Measurements from ENCODE around the gene KLF13. TPM values are rescaled to one million over a fixed set of nuclear protein-coding genes. Genes with fewer than 3 reads are reported as not detected.

The KLF13 gene
- total and polyA plus RNA-seq, 2 experiments from 2014 or later: 23.5 to 28.6 TPM

DNA sequence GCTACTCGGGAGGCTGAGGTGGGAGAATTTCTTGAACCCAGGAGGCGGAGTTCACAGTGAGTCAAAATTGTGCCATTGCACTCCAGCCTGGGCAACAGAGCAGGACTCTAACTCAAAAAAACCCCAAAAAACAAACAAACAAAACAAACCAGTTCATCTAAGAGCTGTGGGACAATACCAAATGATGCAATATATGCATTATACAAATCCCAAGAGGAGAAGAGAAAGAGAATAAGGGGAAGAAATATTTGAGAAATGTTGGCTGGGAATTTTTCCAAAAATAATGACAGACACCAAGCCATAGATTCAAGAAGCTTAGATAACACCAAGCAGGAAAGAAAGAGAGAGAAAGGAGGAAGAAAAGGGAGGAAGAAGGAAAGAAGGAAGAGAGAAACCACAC, 82.5 kb downstream of the KLF13 start:
- H4K20me1 ChIP-seq (replicated peaks; ENCODE audit: insufficient read depth): no peaks in the 10 kb centered on the region
- ATAC-seq: no peak
- H3K36me3 ChIP-seq (ENCODE audit: insufficient read depth): no peaks in the 10 kb centered on the region
- H3K27ac Mint-ChIP-seq: no peak overlapping the region
- no peak for TF ChIP-seq ZNF331 (CRISPR knock-in tag; IDR thresholded peaks at IDR 0.05; ENCODE audit: low read depth)
- TF ChIP-seq EZH2phosphoT487 (IDR thresholded peaks at IDR 0.05; ENCODE audit: unreplicated experiment): no peak
- TF ChIP-seq CREB1 (CRISPR knock-in tag; IDR thresholded peaks at IDR 0.05; ENCODE audit: low read depth): no peak
- TF ChIP-seq, protein P1, sequence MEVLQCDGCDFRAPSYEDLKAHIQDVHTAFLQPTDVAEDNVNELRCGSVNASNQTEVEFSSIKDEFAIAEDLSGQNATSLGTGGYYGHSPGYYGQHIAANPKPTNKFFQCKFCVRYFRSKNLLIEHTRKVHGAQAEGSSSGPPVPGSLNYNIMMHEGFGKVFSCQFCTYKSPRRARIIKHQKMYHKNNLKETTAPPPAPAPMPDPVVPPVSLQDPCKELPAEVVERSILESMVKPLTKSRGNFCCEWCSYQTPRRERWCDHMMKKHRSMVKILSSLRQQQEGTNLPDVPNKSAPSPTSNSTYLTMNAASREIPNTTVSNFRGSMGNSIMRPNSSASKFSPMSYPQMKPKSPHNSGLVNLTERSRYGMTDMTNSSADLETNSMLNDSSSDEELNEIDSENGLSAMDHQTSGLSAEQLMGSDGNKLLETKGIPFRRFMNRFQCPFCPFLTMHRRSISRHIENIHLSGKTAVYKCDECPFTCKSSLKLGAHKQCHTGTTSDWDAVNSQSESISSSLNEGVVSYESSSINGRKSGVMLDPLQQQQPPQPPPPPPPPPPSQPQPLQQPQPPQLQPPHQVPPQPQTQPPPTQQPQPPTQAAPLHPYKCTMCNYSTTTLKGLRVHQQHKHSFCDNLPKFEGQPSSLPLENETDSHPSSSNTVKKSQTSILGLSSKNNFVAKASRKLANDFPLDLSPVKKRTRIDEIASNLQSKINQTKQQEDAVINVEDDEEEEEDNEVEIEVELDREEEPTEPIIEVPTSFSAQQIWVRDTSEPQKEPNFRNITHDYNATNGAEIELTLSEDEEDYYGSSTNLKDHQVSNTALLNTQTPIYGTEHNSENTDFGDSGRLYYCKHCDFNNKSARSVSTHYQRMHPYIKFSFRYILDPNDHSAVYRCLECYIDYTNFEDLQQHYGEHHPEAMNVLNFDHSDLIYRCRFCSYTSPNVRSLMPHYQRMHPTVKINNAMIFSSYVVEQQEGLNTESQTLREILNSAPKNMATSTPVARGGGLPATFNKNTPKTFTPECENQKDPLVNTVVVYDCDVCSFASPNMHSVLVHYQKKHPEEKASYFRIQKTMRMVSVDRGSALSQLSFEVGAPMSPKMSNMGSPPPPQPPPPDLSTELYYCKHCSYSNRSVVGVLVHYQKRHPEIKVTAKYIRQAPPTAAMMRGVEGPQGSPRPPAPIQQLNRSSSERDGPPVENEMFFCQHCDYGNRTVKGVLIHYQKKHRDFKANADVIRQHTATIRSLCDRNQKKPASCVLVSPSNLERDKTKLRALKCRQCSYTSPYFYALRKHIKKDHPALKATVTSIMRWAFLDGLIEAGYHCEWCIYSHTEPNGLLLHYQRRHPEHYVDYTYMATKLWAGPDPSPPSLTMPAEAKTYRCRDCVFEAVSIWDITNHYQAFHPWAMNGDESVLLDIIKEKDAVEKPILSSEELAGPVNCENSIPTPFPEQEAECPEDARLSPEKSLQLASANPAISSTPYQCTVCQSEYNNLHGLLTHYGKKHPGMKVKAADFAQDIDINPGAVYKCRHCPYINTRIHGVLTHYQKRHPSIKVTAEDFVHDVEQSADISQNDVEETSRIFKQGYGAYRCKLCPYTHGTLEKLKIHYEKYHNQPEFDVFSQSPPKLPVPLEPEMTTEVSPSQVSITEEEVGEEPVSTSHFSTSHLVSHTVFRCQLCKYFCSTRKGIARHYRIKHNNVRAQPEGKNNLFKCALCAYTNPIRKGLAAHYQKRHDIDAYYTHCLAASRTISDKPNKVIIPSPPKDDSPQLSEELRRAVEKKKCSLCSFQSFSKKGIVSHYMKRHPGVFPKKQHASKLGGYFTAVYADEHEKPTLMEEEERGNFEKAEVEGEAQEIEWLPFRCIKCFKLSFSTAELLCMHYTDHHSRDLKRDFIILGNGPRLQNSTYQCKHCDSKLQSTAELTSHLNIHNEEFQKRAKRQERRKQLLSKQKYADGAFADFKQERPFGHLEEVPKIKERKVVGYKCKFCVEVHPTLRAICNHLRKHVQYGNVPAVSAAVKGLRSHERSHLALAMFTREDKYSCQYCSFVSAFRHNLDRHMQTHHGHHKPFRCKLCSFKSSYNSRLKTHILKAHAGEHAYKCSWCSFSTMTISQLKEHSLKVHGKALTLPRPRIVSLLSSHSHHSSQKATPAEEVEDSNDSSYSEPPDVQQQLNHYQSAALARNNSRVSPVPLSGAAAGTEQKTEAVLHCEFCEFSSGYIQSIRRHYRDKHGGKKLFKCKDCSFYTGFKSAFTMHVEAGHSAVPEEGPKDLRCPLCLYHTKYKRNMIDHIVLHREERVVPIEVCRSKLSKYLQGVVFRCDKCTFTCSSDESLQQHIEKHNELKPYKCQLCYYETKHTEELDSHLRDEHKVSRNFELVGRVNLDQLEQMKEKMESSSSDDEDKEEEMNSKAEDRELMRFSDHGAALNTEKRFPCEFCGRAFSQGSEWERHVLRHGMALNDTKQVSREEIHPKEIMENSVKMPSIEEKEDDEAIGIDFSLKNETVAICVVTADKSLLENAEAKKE (CRISPR knock-in tag; IDR thresholded peaks at IDR 0.05): no peak
- TF ChIP-seq, protein P2, sequence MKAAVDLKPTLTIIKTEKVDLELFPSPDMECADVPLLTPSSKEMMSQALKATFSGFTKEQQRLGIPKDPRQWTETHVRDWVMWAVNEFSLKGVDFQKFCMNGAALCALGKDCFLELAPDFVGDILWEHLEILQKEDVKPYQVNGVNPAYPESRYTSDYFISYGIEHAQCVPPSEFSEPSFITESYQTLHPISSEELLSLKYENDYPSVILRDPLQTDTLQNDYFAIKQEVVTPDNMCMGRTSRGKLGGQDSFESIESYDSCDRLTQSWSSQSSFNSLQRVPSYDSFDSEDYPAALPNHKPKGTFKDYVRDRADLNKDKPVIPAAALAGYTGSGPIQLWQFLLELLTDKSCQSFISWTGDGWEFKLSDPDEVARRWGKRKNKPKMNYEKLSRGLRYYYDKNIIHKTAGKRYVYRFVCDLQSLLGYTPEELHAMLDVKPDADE (IDR thresholded peaks at IDR 0.05): no peak
- no peak for TF ChIP-seq STAT1 (IDR thresholded peaks at IDR 0.05; ENCODE audit: unreplicated experiment)
- TF ChIP-seq, protein P3, sequence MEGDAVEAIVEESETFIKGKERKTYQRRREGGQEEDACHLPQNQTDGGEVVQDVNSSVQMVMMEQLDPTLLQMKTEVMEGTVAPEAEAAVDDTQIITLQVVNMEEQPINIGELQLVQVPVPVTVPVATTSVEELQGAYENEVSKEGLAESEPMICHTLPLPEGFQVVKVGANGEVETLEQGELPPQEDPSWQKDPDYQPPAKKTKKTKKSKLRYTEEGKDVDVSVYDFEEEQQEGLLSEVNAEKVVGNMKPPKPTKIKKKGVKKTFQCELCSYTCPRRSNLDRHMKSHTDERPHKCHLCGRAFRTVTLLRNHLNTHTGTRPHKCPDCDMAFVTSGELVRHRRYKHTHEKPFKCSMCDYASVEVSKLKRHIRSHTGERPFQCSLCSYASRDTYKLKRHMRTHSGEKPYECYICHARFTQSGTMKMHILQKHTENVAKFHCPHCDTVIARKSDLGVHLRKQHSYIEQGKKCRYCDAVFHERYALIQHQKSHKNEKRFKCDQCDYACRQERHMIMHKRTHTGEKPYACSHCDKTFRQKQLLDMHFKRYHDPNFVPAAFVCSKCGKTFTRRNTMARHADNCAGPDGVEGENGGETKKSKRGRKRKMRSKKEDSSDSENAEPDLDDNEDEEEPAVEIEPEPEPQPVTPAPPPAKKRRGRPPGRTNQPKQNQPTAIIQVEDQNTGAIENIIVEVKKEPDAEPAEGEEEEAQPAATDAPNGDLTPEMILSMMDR (conservative IDR thresholded peaks at IDR 0.05; ENCODE audit: low read depth in 2 of 2): no peak
- TF ChIP-seq, protein P4, sequence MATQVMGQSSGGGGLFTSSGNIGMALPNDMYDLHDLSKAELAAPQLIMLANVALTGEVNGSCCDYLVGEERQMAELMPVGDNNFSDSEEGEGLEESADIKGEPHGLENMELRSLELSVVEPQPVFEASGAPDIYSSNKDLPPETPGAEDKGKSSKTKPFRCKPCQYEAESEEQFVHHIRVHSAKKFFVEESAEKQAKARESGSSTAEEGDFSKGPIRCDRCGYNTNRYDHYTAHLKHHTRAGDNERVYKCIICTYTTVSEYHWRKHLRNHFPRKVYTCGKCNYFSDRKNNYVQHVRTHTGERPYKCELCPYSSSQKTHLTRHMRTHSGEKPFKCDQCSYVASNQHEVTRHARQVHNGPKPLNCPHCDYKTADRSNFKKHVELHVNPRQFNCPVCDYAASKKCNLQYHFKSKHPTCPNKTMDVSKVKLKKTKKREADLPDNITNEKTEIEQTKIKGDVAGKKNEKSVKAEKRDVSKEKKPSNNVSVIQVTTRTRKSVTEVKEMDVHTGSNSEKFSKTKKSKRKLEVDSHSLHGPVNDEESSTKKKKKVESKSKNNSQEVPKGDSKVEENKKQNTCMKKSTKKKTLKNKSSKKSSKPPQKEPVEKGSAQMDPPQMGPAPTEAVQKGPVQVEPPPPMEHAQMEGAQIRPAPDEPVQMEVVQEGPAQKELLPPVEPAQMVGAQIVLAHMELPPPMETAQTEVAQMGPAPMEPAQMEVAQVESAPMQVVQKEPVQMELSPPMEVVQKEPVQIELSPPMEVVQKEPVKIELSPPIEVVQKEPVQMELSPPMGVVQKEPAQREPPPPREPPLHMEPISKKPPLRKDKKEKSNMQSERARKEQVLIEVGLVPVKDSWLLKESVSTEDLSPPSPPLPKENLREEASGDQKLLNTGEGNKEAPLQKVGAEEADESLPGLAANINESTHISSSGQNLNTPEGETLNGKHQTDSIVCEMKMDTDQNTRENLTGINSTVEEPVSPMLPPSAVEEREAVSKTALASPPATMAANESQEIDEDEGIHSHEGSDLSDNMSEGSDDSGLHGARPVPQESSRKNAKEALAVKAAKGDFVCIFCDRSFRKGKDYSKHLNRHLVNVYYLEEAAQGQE (IDR thresholded peaks at IDR 0.05; ENCODE audit: unreplicated experiment): no peak
- TF ChIP-seq NANOG (IDR thresholded peaks at IDR 0.05; ENCODE audit: borderline replicate concordance): no peak
- TF ChIP-seq JUNB (IDR thresholded peaks at IDR 0.05; ENCODE audit: unreplicated experiment): no peak
- TF ChIP-seq ZNF114 (CRISPR knock-in tag; IDR thresholded peaks at IDR 0.05): no peak
- TF ChIP-seq EZH2 (IDR thresholded peaks at IDR 0.05; ENCODE audit: low read depth, unreplicated experiment): no peak
- TF ChIP-seq POLR2AphosphoS5 (IDR thresholded peaks at IDR 0.05; ENCODE audit: low read depth): no peak
- no peaks in the 10 kb centered on the region for H3K27me3 ChIP-seq (ENCODE audit: insufficient read depth)
- no peak overlapping the region for H2AFZ ChIP-seq
- no peaks in the 10 kb centered on the region for H3K79me2 ChIP-seq (replicated peaks; ENCODE audit: insufficient read depth)
- no peak overlapping the region for H3K4me3 ChIP-seq
- no peak for DNase-seq (ENCODE audit: low spot score)
- H3F3A ChIP-seq (replicated peaks; ENCODE audit: low read depth): no peaks in the 10 kb centered on the region
- H3K36me3 Mint-ChIP-seq (ENCODE audit: low read depth): no peaks in the 10 kb centered on the region; the same call in 1 of the 3 replicates
- H3K9me2 ChIP-seq (ENCODE audit: insufficient read depth): no peaks in the 10 kb centered on the region
- no peak overlapping the region for H3K4me2 ChIP-seq
- no peak overlapping the region for H3K4me3 Mint-ChIP-seq
- 0 out of 3 replicates have a peak, but pooled peaks cover 4% of the 10 kb centered on the region for H3K9me3 Mint-ChIP-seq
- H3K27me3 Mint-ChIP-seq (ENCODE audit: insufficient read depth, low read depth, poor library complexity): peaks cover under 1% of the 10 kb centered on the region
- peaks cover 8% of the 10 kb centered on the region for H3K4me1 Mint-ChIP-seq
- H3K4me1 ChIP-seq (ENCODE audit: insufficient read depth): no peaks in the 10 kb centered on the region
- no peak overlapping the region for H3K27ac ChIP-seq (ENCODE audit: low read depth)
